Progenitor cell of endocrine pancreas (in vitro differentiated cells): Measurements from ENCODE around the gene TBXAS1. TPM values are rescaled to one million over a fixed set of nuclear protein-coding genes. Genes with fewer than 3 reads are reported as not detected.

Experiments used
- DNase-seq: peaks from one replicate; pipeline ENCODE4 v3.0.0; 2021; ENCODE audit warnings: low spot score; ENCODE audit not compliant: unreplicated experiment
- H3K27ac Mint-ChIP-seq: 2 replicates; pipeline ENCODE4 v1.8.0; 2021; ENCODE audit warnings: mild to moderate bottlenecking, moderate library complexity, mixed read lengths
- H3K27me3 Mint-ChIP-seq: 2 replicates; pipeline ENCODE4 v1.8.0; 2021; ENCODE audit warnings: mixed read lengths
- H3K36me3 Mint-ChIP-seq: 2 replicates; pipeline ENCODE4 v1.8.0; 2022; ENCODE audit warnings: mixed read lengths; ENCODE audit not compliant: insufficient read depth
- H3K4me1 Mint-ChIP-seq: 2 replicates; pipeline ENCODE4 v1.8.0; 2021; ENCODE audit warnings: low read depth, mixed read lengths
- H3K4me3 Mint-ChIP-seq: 2 replicates; pipeline ENCODE4 v1.8.0; 2021; ENCODE audit warnings: low read depth, mild to moderate bottlenecking, moderate library complexity, mixed read lengths
- H3K9me3 Mint-ChIP-seq: 2 replicates; pipeline ENCODE4 v1.8.0; 2021; ENCODE audit warnings: low read depth, mixed read lengths
- total RNA-seq: library from RNA; stranded (reverse); gene quantifications from 2 replicates; pipeline ENCODE4 v1.2.1, GENCODE V29; 2021
- TF ChIP-seq, protein P1 (sequence below): fragments of 200-600 bp; sonication (generic); IDR thresholded peaks from one replicate; pipeline ENCODE4 v1.5.0; 2021; ENCODE audit warnings: antibody characterized with exemption, mild to moderate bottlenecking; ENCODE audit not compliant: unreplicated experiment

The TBXAS1 gene
- total RNA-seq, 1 donor from 2014 or later: 10.4 TPM

DNA sequence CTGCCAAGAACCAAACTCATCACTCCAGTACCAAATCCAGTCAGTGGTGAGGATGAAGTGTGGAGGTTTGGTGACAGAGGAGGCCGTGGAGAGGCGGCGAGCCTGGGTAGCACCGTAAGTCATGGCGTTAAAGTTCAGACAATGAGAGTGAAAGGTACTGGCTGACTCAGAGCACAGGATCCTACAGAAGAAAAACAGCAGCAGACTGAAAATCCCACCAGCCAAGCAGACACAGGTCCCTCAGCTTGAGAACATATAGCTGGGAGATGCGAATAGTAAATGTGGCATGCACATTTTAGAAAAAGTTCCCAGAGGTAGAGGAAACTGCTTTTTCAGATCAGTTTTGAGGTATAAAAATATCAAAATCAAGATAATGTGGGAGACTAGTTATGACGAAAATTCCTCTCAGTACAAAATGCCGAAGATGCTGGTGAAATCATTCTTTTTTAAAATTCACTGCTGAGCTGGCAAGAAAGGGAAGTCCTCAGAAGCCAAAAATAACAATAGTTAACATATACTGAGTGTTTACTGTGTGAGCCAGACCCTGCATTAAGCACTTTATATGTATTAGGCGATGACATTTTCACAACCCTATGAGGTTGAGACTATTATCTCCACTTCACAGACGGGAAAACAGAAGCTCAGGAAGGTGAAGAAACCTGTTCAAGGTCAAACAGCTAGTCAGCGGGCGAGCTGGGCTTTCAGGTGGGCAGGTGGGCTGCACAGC is 212.8 kb downstream of the TBXAS1 start:
- no peak for DNase-seq

DNA sequence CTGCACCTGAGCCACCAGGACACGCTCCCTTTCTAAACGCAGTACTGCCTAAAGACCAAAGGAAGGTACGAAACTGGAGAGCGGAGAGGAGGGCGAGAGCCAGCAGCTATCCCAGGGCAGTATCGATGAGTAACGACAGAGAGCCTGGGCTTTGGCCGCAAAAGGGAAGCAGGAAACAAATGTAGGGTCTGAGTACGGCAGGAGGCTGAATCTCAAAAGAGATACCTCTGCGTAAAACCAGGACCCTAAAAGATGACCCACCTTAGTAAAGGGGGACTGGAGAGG is 213.3 kb downstream of the TBXAS1 start:
- Mint-ChIP-seq H3K9me3 (no peaks in the 10 kb centered on the region), H3K4me3 (no peak overlapping the region), H3K4me1 (peaks cover 21% of the 10 kb centered on the region), H3K27me3 (peaks cover 21% of the 10 kb centered on the region), H3K27ac (no peak overlapping the region), H3K36me3 (no peaks in the 10 kb centered on the region)
- DNase-seq: no peak
- TF ChIP-seq, protein P1, sequence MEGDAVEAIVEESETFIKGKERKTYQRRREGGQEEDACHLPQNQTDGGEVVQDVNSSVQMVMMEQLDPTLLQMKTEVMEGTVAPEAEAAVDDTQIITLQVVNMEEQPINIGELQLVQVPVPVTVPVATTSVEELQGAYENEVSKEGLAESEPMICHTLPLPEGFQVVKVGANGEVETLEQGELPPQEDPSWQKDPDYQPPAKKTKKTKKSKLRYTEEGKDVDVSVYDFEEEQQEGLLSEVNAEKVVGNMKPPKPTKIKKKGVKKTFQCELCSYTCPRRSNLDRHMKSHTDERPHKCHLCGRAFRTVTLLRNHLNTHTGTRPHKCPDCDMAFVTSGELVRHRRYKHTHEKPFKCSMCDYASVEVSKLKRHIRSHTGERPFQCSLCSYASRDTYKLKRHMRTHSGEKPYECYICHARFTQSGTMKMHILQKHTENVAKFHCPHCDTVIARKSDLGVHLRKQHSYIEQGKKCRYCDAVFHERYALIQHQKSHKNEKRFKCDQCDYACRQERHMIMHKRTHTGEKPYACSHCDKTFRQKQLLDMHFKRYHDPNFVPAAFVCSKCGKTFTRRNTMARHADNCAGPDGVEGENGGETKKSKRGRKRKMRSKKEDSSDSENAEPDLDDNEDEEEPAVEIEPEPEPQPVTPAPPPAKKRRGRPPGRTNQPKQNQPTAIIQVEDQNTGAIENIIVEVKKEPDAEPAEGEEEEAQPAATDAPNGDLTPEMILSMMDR: no peak

More for the DNA sequence above, 212.8 kb downstream of the TBXAS1 start:
- Mint-ChIP-seq H3K27me3 (peaks cover 21% of the 10 kb centered on the region), H3K27ac (no peak overlapping the region), H3K4me3 (no peak overlapping the region), H3K36me3 (no peaks in the 10 kb centered on the region), H3K4me1 (peaks cover 17% of the 10 kb centered on the region), H3K9me3 (no peaks in the 10 kb centered on the region)
- TF ChIP-seq, protein P1: no peak

DNA sequence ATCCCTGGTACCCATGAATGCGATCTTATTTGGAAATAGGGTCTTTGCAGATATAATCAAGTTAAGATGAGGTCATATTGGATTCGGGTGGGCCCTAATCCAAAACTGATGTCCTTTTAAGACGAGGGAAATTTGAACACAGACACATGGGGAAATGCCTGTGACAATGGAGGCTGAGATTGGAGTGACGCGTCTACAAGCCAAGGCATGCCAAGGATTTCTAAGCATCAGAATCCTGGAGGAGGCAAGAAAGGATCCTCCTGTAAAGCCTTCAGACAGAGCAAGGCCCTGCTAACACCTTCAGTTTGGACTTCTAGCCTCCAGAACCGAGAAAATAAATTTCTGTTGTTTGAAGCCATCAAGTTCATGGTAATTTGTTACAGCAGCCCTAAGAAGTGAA is 215.2 kb downstream of the TBXAS1 start:
- H3K9me3 Mint-ChIP-seq: no peaks in the 10 kb centered on the region
- no peaks in the 10 kb centered on the region for H3K36me3 Mint-ChIP-seq
- TF ChIP-seq, protein P1: no peak
- H3K4me3 Mint-ChIP-seq: no peak overlapping the region
- peaks cover 16% of the 10 kb centered on the region for H3K27me3 Mint-ChIP-seq
- no peak overlapping the region for H3K27ac Mint-ChIP-seq
- H3K4me1 Mint-ChIP-seq: peaks cover 27% of the 10 kb centered on the region
- no peak for DNase-seq

DNA sequence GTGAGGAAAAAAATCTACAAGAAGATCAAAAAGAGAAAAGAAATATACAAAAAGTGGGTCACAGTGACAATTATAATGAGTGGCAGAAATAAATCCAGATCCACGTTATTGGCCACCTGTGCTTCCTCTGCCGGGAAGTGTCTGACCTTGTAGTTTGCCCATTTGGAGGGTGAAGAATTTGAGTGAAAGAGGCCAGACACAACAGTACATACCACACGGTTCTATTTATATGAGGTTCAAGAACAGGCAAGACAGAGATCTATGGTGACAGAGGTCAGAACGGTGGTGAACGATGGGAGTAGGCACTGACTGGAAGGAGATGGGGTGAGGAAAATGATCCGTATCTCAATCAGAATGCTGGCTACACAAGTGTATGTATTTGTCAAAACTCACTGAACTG is 216.6 kb downstream of the TBXAS1 start:
- TF ChIP-seq, protein P1: no peak
- H3K27me3 Mint-ChIP-seq: peaks cover 12% of the 10 kb centered on the region
- no peaks in the 10 kb centered on the region for H3K36me3 Mint-ChIP-seq
- no peak overlapping the region for H3K4me3 Mint-ChIP-seq
- H3K27ac Mint-ChIP-seq: no peak overlapping the region
- peaks cover 30% of the 10 kb centered on the region for H3K4me1 Mint-ChIP-seq
- DNase-seq: no peak
- no peaks in the 10 kb centered on the region for H3K9me3 Mint-ChIP-seq

DNA sequence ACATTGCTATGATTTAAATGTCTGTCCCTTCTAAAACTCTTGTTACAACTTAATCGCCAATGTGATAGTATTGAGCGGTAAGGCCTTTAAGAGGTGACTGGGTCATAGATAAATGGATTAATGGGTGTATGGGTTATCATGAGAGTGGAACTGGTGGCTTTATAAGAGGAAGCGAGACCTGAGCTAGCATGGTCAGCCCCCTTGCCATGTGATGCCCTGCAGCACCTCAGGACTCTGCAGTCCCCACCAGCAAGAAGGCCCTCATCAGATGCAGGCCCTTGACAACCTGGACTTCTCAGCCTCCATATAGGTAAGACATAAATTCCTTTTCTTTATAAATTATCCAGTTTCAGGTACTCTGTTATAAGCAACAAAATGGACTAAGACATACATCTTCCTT is 218.1 kb downstream of the TBXAS1 start:
- peaks cover 30% of the 10 kb centered on the region for H3K4me1 Mint-ChIP-seq
- H3K4me3 Mint-ChIP-seq: no peak overlapping the region
- TF ChIP-seq, protein P1: no peak
- H3K27ac Mint-ChIP-seq: no peak overlapping the region
- no peaks in the 10 kb centered on the region for H3K9me3 Mint-ChIP-seq
- no peaks in the 10 kb centered on the region for H3K36me3 Mint-ChIP-seq
- no peak for DNase-seq
- H3K27me3 Mint-ChIP-seq: peaks cover 4% of the 10 kb centered on the region
